SU-DHL-6 (cell line): ENCODE measurements around the gene HHATL.
"Not testable (repeated sequence)": the region's sequence is repeated elsewhere in the genome, so short reads cannot be mapped to it uniquely, and the experiment has no call there.

Source experiments
- H2AFZ ChIP-seq: fragments of 200-600 bp; sonication (generic); 2 replicates; pipeline ENCODE4 v1.6.1; 2014; ENCODE audit warnings: low read depth, mild to moderate bottlenecking, moderate library complexity, mixed read lengths, antibody characterized with exemption, low read length; ENCODE audit not compliant: severe bottlenecking
- H3F3A ChIP-seq: fragments of 200-600 bp; shearing (Covaris generic); 2 replicates; pipeline ENCODE4 v1.6.0; 2016; ENCODE audit warnings: antibody characterized with exemption, mild to moderate bottlenecking; ENCODE audit not compliant: insufficient read depth
- H3K27ac ChIP-seq: fragments of 200-600 bp; sonication (generic); 2 replicates; pipeline ENCODE4 v1.5.1; 2016; ENCODE audit warnings: low read depth, mild to moderate bottlenecking, low read length, moderate library complexity, mixed read lengths
- H3K27me3 ChIP-seq: fragments of 200-600 bp; sonication (generic), shearing (Covaris generic); 2 replicates; pipeline ENCODE4 v1.6.0; 2014; ENCODE audit warnings: mild to moderate bottlenecking, low read length
- H3K36me3 ChIP-seq: fragments of 200-600 bp; sonication (generic); 2 replicates; pipeline ENCODE4 v1.6.1; 2014; ENCODE audit warnings: mild to moderate bottlenecking, low read length, mixed read lengths
- H3K4me2 ChIP-seq: fragments of 300-600, 200-600 bp; shearing (Covaris generic), sonication (generic); 2 replicates; pipeline ENCODE4 v1.6.0; 2014; ENCODE audit warnings: low read length, low read depth, mild to moderate bottlenecking; ENCODE audit not compliant: poor library complexity, severe bottlenecking
- H3K4me3 ChIP-seq: fragments of 200-600 bp; sonication (generic); 2 replicates; pipeline ENCODE4 v1.5.1; 2014; ENCODE audit warnings: antibody characterized with exemption, low read length, mild to moderate bottlenecking, mixed read lengths; ENCODE audit not compliant: insufficient read depth, poor library complexity, severe bottlenecking
- H3K79me2 ChIP-seq: fragments of 200-600 bp; sonication (generic); 2 replicates; pipeline ENCODE4 v1.6.1; 2014; ENCODE audit warnings: mild to moderate bottlenecking, low read length, moderate library complexity; ENCODE audit not compliant: insufficient read depth
- H3K9ac ChIP-seq: fragments of 200-600 bp; sonication (generic); 2 replicates; pipeline ENCODE4 v1.7.0; 2014; ENCODE audit warnings: mild to moderate bottlenecking, low read length
- H3K9me2 ChIP-seq: fragments of 200-600 bp; sonication (generic); replicated peaks from 2 replicates; pipeline ENCODE4 v1.6.1; 2014; ENCODE audit warnings: low read length; ENCODE audit not compliant: insufficient read depth
- H3K9me3 ChIP-seq: fragments of 200-600 bp; sonication (generic); 2 replicates; pipeline ENCODE4 v1.6.1; 2014; ENCODE audit warnings: low read length, mixed read lengths; ENCODE audit not compliant: insufficient read depth
- H4K20me1 ChIP-seq: fragments of 200-600 bp; sonication (generic); 2 replicates; pipeline ENCODE4 v1.6.1; 2014; ENCODE audit warnings: low read depth, mild to moderate bottlenecking, antibody characterized with exemption, low read length, moderate library complexity, mixed read lengths
- CTCF ChIP-seq: fragments of 200-600 bp; sonication (generic); IDR thresholded peaks from one replicate; pipeline ENCODE4 v1.5.1; 2017; ENCODE audit warnings: antibody characterized with exemption, mild to moderate bottlenecking, low read length, moderate library complexity; ENCODE audit not compliant: insufficient read depth, poor library complexity, severe bottlenecking
- EZH2phosphoT487 ChIP-seq: fragments of 200-600 bp; sonication (generic), shearing (Covaris generic); conservative IDR thresholded peaks from 2 replicates; pipeline ENCODE4 v1.6.1; 2018; ENCODE audit warnings: mild to moderate bottlenecking, antibody characterized with exemption, low read length, moderate library complexity, mixed read lengths

The HHATL gene

GRCh38 chr3:42728056-42728455 lies 25.5 kb upstream of the HHATL start:
- H3K9me2 ChIP-seq, result no peaks in the 10 kb centered on the region
- no peaks in the 10 kb centered on the region for H3F3A ChIP-seq
- no peaks in the 10 kb centered on the region for H3K9me3 ChIP-seq
- H3K4me3 ChIP-seq, result no peak overlapping the region
- no peaks in the 10 kb centered on the region for H4K20me1 ChIP-seq
- no peak overlapping the region for H3K4me2 ChIP-seq
- no peaks in the 10 kb centered on the region for H3K79me2 ChIP-seq
- no peak overlapping the region for H3K27ac ChIP-seq
- no peak for TF ChIP-seq EZH2phosphoT487
- no peak overlapping the region for H3K9ac ChIP-seq
- H2AFZ ChIP-seq, result no peak overlapping the region
- H3K36me3 ChIP-seq, result no peaks in the 10 kb centered on the region
- H3K27me3 ChIP-seq, result no peaks in the 10 kb centered on the region

- Histone ChIP-seq H3K9me2 (no peaks in the 10 kb centered on the region), H3K9me3 (no peaks in the 10 kb centered on the region), H3F3A (no peaks in the 10 kb centered on the region), H3K9ac (no peak overlapping the region), H3K27ac (no peak overlapping the region), H2AFZ (no peak overlapping the region), H3K27me3 (no peaks in the 10 kb centered on the region), H3K36me3 (no peaks in the 10 kb centered on the region), H4K20me1 (no peaks in the 10 kb centered on the region), H3K79me2 (no peaks in the 10 kb centered on the region), H3K4me3 (no peak overlapping the region), H3K4me2 (no peak overlapping the region)
- TF ChIP-seq EZH2phosphoT487, result no peak
- no peak for TF ChIP-seq CTCF
Observed at GRCh38 chr3:42725454-42725853, 22.9 kb upstream of the HHATL start.

- no peak overlapping the region for H3K9ac ChIP-seq
- no peaks in the 10 kb centered on the region for H3K79me2 ChIP-seq
- H3K9me2 ChIP-seq, result no peaks in the 10 kb centered on the region
- no peaks in the 10 kb centered on the region for H3F3A ChIP-seq
- no peaks in the 10 kb centered on the region for H4K20me1 ChIP-seq
- no peaks in the 10 kb centered on the region for H3K27me3 ChIP-seq
- no peaks in the 10 kb centered on the region for H3K36me3 ChIP-seq
- no peak overlapping the region for H2AFZ ChIP-seq
- H3K4me2 ChIP-seq, result no peak overlapping the region
- H3K9me3 ChIP-seq, result no peaks in the 10 kb centered on the region
- no peak overlapping the region for H3K27ac ChIP-seq
- no peak for TF ChIP-seq CTCF
- no peak for TF ChIP-seq EZH2phosphoT487
- H3K4me3 ChIP-seq, result no peak overlapping the region
Observed at GRCh38 chr3:42723219-42723618, 20.6 kb upstream of the HHATL start.

- not testable (repeated sequence) for H3K4me3 ChIP-seq, H3K27me3 ChIP-seq, H4K20me1 ChIP-seq, H3K9ac ChIP-seq, H2AFZ ChIP-seq, H3K4me2 ChIP-seq, H3K9me2 ChIP-seq, H3K79me2 ChIP-seq, H3K27ac ChIP-seq, H3K9me3 ChIP-seq, H3K36me3 ChIP-seq, H3F3A ChIP-seq
Observed at GRCh38 chr3:42722442-42722841, 19.8 kb upstream of the HHATL start.
